Loucy (cell line): ENCODE results near the gene GATD1.

Experiments
- EZH2phosphoT487 ChIP-seq: fragments of 200-600 bp; IDR thresholded peaks from 2 replicates; pipeline ENCODE4 v1.6.1; 2018; ENCODE audit warnings: antibody characterized with exemption, mild to moderate bottlenecking, moderate library complexity, borderline replicate concordance
- TF ChIP-seq, protein P1 (sequence below): fragments of 200-600 bp; sonication (generic); conservative IDR thresholded peaks from 2 replicates; pipeline ENCODE4 v1.5.1; 2014; ENCODE audit warnings: mild to moderate bottlenecking, antibody characterized with exemption, low read length

DNA sequence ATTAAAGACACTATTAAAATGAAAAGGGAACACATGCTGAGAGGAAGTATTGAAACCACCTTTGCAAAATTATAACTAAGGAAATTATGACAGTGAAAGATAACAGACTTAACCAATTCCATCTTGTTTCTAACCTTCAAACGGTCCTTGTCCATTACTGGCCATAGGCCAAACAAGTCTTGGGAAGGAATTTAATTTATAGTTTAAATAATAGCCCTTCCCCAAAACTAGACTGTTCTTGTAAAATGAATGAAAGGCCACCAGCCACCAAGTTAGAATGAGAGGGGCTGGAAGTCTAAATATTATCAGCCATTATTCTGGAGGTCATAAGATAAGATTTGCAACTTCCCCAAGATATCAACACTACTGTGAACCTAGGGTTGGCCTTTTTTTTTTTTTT lies 31.9 kb downstream of the GATD1 start:
- TF ChIP-seq, protein P1, sequence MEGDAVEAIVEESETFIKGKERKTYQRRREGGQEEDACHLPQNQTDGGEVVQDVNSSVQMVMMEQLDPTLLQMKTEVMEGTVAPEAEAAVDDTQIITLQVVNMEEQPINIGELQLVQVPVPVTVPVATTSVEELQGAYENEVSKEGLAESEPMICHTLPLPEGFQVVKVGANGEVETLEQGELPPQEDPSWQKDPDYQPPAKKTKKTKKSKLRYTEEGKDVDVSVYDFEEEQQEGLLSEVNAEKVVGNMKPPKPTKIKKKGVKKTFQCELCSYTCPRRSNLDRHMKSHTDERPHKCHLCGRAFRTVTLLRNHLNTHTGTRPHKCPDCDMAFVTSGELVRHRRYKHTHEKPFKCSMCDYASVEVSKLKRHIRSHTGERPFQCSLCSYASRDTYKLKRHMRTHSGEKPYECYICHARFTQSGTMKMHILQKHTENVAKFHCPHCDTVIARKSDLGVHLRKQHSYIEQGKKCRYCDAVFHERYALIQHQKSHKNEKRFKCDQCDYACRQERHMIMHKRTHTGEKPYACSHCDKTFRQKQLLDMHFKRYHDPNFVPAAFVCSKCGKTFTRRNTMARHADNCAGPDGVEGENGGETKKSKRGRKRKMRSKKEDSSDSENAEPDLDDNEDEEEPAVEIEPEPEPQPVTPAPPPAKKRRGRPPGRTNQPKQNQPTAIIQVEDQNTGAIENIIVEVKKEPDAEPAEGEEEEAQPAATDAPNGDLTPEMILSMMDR, result no peak
- TF ChIP-seq EZH2phosphoT487, result no peak
